Pancreas (tissue), 10 donors: ENCODE measurements around the gene MGST1. TPM values are rescaled to one million over a fixed set of nuclear protein-coding genes. Genes with fewer than 3 reads are reported as not detected.
"Not testable (repeated sequence)": the region's sequence is repeated elsewhere in the genome, so short reads cannot be mapped to it uniquely, and the experiment has no call there.

Experiments
- ATAC-seq, 4 donors: fragments of 200-7000 bp; cut with Tn5 transposase; one replicate each; pipeline versions ENCODE4 v1.8.0 to v1.9.1; 2020; ENCODE audit warnings: mild to moderate bottlenecking in 4 of 4, moderate library complexity in 4 of 4
- DNase-seq, 6 donors: peaks; one replicate each; pipeline ENCODE4 v3.0.0-alpha.2; 2020
- FAIRE-seq: peaks from 2 replicates; lab custom pipeline; 2012; peaks lifted over from hg19 to GRCh38; lab: Jason Lieb, UNC
- H3K27ac ChIP-seq, 4 donors: fragments of 200-600 bp; sonication (generic); 1 replicate in 3 of 4; 2 replicates in 1 of 4; pipeline versions ENCODE4 v1.5.0 to v1.8.0; 2020
- H3K27me3 ChIP-seq, 4 donors: fragments of 200-600 bp; one replicate each; pipeline ENCODE4 v1.8.0; 2021
- H3K36me3 ChIP-seq, 3 donors: fragments of 200-600 bp; sonication (generic) in 1 of 3; one replicate each; pipeline versions ENCODE4 v1.5.0 to v1.8.0; 2020 to 2021
- H3K4me1 ChIP-seq, 3 donors: fragments of 200-600 bp; one replicate each; pipeline ENCODE4 v1.8.0; 2021
- H3K4me3 ChIP-seq, 4 donors: fragments of 200-600 bp; sonication (generic) in 2 of 4; one replicate each; pipeline versions ENCODE4 v1.5.0 to v1.8.0; 2020 to 2021
- H3K9me3 ChIP-seq, 4 donors: fragments of 200-600 bp; one replicate each; pipeline ENCODE4 v1.8.0; 2021
- WGBS, 2 donors: extraction: QIAGEN DNeasy Blood & Tissue Kit; methylation state at CpG; one replicate each; pipeline ENCODE4 v1.1.7; 2013; 5-methylcytosine and 5-hydroxymethylcytosine counted together
- intact Hi-C, 3 donors: fragments of 100-400 bp; cut with DNase I; formaldehyde crosslinking; loops; one replicate each; pipeline versions ENCODE4 v1.11.1 to v1.14.2; 2022
- polyA plus RNA-seq, 2 donors: library from polyadenylated mRNA; stranded (reverse); fragments of 200-250 nt; gene quantifications; one replicate each; pipeline ENCODE4 v1.2.3, GENCODE V29; 2013
- total RNA-seq, 6 donors: library from RNA; stranded (reverse); fragmentation: NEBNext Ultra II Directional in 4 of 6; extraction: Animal tissue kit (Norgen Biotek cat#: 25700) in 4 of 6; gene quantifications; one replicate each; pipeline versions ENCODE4 v1.2.1 to v1.2.4, GENCODE V29; 2021 to 2023
- TF ChIP-seq, protein P1 (sequence below), 4 donors: fragments of 200-600 bp; sonication (generic) in 3 of 4; IDR thresholded peaks; one replicate each; pipeline versions ENCODE4 v1.5.0 to v1.8.0; 2021; ENCODE audit warnings: antibody characterized with exemption in 4 of 4
- donor health status: healthy with polysubstance abuse.
- donor health status: DM: no; HTN: no; CAD: no; lungs with moderate emphysema.
- donor health status: DM: no; HTN: no; CAD: no.
- donor health status: control.
- donor health status: control.
- donor health status: Bipolar disorder and iron deficiency.
- donor health status: DM: yes; HTN: yes; CAD: no.
- donor health status: DM: no; HTN: no; CAD: no.
- donor health status: DM: no; HTN: no; CAD: no.
- donor health status: DM: yes; HTN: yes; CAD: no.

The MGST1 gene
- total and polyA plus RNA-seq, 8 donors = 26.8 to 69.4 (median 53.4) TPM

DNA sequence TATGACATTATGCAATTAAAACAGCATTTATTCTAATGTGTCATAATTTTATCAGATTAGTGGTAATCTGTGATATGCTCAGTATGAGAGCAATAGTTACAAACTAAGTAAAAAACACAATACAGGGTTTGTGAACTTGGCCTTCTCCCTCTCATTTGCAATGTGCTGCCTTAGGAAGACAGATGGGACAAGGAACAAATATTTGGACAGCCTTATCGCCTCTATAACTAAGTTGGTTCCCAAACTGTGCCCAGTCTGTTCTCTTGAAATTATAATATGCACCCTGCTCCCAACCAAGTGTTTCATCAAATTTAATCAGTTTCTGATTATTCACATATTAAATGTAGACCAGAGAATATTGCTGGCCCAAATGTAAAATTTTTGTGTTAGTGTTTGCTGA lies 22.7 kb downstream of the MGST1 start:
- H3K9me3 ChIP-seq = no peaks in the 10 kb centered on the region
- FAIRE-seq (no peak), ATAC-seq (peak in 1 of 4 donors; percentile 47), DNase-seq (no peak)
- no peaks in the 10 kb centered on the region for H3K36me3 ChIP-seq
- H3K4me1 ChIP-seq = no peaks in the 10 kb centered on the region
- intact Hi-C loops = no loop called here
- H3K27me3 ChIP-seq = no peaks in the 10 kb centered on the region
- H3K4me3 ChIP-seq = no peak overlapping the region
- TF ChIP-seq, protein P1, sequence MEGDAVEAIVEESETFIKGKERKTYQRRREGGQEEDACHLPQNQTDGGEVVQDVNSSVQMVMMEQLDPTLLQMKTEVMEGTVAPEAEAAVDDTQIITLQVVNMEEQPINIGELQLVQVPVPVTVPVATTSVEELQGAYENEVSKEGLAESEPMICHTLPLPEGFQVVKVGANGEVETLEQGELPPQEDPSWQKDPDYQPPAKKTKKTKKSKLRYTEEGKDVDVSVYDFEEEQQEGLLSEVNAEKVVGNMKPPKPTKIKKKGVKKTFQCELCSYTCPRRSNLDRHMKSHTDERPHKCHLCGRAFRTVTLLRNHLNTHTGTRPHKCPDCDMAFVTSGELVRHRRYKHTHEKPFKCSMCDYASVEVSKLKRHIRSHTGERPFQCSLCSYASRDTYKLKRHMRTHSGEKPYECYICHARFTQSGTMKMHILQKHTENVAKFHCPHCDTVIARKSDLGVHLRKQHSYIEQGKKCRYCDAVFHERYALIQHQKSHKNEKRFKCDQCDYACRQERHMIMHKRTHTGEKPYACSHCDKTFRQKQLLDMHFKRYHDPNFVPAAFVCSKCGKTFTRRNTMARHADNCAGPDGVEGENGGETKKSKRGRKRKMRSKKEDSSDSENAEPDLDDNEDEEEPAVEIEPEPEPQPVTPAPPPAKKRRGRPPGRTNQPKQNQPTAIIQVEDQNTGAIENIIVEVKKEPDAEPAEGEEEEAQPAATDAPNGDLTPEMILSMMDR (IDR thresholded peaks at IDR 0.05) = no peak
- WGBS, 2 donors = 11 to 21% methylated on average over 1 of the region's 1 CpG
- no peak overlapping the region for H3K27ac ChIP-seq

DNA sequence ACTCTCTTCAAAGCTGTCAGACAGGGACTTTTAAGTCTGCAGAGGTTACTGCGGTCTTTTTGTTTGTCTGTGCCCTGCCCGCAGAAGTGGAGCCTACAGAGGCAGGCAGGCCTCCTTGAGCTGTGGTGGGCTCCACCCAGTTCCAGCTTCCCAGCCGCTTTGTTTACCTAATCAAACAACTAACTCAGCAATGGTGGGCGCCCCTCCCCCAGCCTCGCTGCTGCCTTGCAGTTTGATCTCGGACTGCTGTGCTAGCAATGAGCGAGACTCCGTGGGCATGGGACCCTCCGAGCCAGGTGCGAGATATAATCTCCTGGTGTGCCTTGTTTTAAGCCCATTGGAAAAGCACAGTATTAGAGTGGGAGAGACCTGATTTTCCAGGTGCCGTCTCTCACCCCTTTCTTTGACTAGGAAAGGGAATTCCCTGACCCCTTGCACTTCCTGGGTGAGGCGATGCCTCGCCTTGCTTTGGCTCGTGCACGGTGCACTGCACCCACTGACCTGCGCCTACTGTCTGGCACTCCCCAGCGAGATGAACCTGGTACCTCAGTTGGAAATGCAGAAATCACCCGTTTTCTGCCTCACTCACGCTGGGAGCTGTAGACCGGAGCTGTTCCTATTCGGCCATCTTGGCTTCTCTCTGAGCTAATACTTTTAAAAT lies 35.3 kb downstream of the MGST1 start:
- FAIRE-seq, H3K36me3 ChIP-seq, H3K4me1 ChIP-seq, H3K4me3 ChIP-seq, H3K9me3 ChIP-seq, H3K27ac ChIP-seq, ATAC-seq, intact Hi-C loops, H3K27me3 ChIP-seq: not testable (repeated sequence)
- DNase-seq = peak in 3 of 6 donors; percentile 16 to 47 (median 25)
- WGBS, 2 donors = 84 to 86% methylated on average over 21 of the region's 21 CpGs

DNA sequence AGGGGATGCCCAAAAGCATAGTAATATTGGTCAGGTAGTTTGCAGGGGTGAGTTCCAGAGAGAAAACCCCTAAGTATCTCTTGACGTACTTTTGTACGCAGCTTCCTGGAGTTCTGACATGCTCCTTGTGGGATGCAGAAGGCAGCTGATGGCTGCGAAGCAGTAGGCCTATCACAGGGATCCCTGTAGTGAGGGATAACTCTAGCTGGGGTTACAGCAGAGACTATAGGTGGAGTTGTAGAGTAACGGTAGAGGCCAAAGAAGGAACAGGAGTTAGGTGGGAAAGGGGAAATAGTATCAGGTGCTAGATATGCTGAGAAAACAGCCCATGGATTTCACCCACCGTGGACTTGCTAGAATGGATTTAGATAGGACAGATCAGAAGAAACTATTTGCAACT lies 37.3 kb downstream of the MGST1 start:
- no peaks in the 10 kb centered on the region for H3K27me3 ChIP-seq
- H3K36me3 ChIP-seq = no peaks in the 10 kb centered on the region
- DNase-seq (no peak), FAIRE-seq (no peak), ATAC-seq (no peak)
- no peaks in the 10 kb centered on the region for H3K4me1 ChIP-seq
- intact Hi-C loops = no loop called here
- 78 to 81% methylated on average over 5 of the region's 5 CpGs for WGBS, 2 donors
- no peaks in the 10 kb centered on the region for H3K9me3 ChIP-seq
- TF ChIP-seq, protein P1 (IDR thresholded peaks at IDR 0.05) = no peak
- H3K4me3 ChIP-seq = no peak overlapping the region
- no peak overlapping the region for H3K27ac ChIP-seq

DNA sequence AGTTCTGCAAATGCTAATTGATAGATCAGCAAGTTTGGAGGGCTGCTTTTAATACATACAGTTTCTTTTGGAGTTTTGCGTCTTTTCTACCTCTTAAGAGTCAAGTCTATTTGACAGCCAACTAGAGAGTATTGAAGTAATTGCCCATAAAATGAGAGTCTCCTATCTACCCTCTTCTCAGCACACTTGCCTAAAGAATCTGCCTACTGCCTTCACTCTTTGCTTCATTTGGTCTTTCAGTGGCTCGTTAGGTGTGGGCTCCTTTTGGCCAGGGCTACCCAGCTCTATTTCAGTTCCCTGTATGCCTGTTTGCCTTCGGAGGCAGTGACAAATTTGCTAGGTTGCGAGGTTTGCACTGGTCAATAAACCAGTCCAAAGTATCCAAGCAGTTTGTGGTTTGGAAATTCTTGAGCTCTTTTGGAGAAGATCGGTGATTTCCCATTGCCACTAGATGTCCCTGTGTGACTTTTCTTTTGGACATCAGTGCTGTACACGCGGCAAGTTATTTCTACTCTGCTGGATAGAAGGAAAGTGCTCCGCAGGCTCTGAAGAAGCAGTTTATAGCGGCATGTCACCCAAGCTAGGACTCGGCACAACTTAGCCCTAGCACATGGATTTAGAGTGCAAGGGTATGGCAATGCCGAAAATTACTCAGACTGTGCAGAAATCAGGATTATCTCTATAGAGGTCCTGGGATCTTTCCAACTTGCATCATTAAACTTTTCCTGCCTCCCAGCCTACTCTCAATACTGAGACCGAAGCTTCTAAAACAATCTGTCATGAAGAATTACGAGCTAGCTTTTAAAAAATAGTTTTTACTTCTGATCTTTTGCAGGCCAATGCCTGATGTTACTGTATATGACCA lies 38.6 kb downstream of the MGST1 start:
- FAIRE-seq (no peak), DNase-seq (peak in 3 of 6 donors; percentile 36 to 56 (median 50)), ATAC-seq (peak; percentile 86 to 97 (median 96))
- Histone ChIP-seq H3K36me3 (no peaks in the 10 kb centered on the region), H3K27me3 (no peaks in the 10 kb centered on the region), H3K9me3 (no peaks in the 10 kb centered on the region), H3K4me3 (peak overlapping the region in 1 of 4 donors; percentile 6), H3K27ac (no peak overlapping the region), H3K4me1 (no peaks in the 10 kb centered on the region)
- TF ChIP-seq, protein P1 (IDR thresholded peaks at IDR 0.05) = peak in 2 of 4 donors; percentile 12 to 26
- intact Hi-C loops = no loop called here
- WGBS, 2 donors = 12% methylated on average over 13 of the region's 13 CpGs

DNA sequence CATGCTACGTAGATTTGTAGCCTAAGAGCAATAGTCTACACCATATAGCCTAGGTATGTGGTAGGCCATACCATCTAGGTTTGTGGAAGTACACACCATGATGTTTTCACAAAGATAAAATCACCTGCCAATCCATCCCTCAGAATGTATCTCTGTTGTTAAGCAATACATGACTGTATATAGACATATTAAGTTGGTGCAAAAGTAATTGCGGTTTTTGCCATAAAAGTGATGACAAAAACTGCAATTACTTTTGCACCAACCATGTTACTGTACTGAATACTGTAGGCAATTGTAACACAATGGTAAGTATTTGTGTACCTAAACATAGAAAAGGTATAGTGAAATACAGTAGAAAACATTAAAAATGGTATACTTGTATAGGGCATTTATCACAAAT lies 40.5 kb downstream of the MGST1 start:
- TF ChIP-seq, protein P1 (IDR thresholded peaks at IDR 0.05) = no peak
- Histone ChIP-seq H3K4me1 (no peaks in the 10 kb centered on the region), H3K27ac (no peak overlapping the region), H3K9me3 (no peaks in the 10 kb centered on the region), H3K36me3 (no peaks in the 10 kb centered on the region), H3K27me3 (no peaks in the 10 kb centered on the region), H3K4me3 (no peak overlapping the region)
- intact Hi-C loops = no loop called here
- ATAC-seq (no peak), DNase-seq (no peak), FAIRE-seq (no peak)
- 45 to 69% methylated on average over 2 of the region's 2 CpGs for WGBS, 2 donors
